GM19035 (cell line): ENCODE results near the gene PACSIN2.
"Not testable (repeated sequence)": the region's sequence is repeated elsewhere in the genome, so short reads cannot be mapped to it uniquely, and the experiment has no call there.

Source experiments
- ATAC-seq: cut with Tn5 transposase; IDR thresholded peaks from one replicate; pipeline ENCODE4 v1.9.1; 2021; ENCODE audit not compliant: unreplicated experiment

The PACSIN2 gene

DNA sequence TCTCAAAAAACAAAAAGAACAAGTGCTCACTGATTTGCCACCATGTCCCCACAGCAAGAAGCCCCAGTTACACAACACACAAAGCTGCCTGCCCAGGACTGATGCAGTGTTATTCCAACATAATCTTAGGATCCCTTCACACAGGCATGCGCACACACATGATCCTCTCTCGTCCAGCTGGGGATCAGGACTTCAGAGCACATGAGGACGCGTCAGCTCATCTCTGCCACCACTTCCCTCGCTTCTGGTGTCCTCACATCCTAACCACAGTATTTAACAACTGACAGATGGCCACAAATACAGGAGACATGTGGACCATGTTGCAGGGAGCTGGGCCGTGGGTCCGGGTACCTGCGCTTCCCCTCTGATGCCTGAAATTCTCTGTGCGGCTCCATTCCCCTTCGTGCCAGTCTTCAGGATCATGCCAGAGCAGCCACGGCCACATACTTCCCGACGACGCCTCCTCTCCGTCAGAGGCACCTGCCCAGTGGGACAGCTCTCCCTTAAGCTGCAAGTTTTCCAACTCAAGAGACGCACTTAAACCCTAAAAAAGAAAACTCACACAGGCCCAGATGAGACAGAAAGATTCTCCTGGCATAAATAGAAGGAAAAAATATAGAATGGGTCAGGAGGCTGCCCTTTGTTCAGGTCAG, 68.3 kb downstream of the PACSIN2 start:
- ATAC-seq: no peak

DNA sequence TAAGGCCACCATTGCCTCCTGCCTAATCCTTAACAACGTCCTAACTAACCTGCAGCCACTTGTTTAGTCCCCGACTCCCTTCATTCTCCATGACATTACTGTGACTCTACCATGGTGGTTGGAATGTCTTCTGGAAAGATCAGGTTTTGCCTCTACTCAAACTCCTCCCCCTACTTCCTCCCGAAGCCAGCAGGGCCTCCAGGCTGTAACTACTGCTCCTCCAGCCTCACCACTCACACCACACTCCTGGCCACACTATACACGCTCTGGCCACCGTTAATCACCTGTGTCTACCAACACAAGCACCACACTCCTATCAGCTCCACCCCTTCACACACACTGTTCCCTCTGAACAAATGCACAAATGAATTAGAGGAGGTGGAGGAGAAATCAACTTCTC, 69.2 kb downstream of the PACSIN2 start:
- no peak for ATAC-seq

DNA sequence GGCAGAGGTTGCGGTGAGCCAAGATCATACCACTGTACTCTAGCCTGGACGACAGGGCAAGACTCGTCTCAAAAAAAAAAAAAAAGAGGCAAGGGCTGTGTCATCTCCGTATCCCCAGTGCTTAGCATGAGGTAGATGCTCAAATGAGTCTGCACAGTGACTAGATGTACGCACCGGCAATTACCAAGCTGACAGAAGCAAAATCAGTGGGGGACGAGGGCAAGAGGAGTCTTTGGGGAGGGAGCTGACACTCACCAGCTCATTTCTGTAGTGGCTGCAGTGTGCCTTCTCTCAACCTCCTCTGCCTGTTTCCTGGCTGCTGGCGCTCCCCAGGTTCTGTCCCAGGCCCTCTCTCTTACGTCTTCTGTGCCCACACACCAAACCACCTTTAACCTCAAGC, 69.9 kb downstream of the PACSIN2 start:
- ATAC-seq: no peak

DNA sequence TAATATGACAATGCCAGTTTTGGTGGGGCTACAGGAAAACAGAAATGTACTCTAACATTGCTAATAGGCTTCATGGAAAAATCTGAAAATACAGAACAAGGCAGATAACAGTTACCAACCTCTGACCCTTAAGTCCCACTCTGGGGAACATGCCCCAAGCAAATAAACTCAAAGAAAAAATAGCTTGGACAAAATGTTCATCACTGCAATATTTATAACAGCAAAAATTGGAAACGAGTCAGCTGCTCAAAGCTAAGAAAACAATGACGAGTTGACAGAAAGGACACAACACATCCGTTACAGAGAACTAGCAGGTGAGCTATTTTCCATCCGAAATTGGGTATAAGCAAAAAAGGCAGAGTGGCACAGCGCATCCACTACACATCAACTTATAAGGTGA, 70.5 kb downstream of the PACSIN2 start:
- ATAC-seq: no peak

DNA sequence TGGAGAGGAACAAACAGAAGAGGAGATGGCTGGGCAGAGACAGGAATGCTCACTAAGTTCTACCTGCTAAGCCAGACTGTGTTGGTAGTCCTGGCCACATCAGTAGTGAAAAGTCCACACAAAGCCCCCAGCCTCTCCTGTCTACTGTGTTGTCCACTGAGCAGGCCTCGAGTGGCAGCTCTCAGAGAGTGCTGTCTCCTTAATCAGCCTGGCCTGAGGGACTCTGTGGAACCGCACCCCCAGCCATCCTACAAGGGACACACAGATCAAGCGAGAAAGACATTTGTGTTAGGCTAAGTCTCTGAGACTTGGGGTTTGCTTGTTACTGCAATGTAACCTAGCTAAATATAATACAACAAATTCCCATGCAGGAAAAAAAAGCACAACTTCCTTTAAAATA, 71.0 kb downstream of the PACSIN2 start:
- ATAC-seq: no peak

DNA sequence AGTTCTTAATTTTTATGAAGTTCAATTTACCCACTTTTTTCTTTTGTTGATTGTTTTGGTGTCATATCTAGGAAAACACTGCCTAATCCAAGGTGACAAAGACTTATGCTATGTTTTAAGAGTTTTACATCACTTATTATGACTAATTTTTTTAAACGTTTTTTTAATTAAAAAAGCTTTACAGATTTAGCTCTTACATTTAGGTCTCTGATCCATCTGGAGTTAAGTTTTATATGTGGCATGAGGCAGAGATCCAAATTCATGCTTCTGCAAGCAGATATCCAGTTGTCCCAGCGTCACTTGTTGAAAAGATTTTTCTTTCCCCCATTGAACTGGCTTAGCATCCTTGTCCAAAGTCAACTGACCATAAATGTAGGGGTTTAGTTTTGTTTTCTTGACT, 72.6 kb downstream of the PACSIN2 start:
- ATAC-seq: no peak

DNA sequence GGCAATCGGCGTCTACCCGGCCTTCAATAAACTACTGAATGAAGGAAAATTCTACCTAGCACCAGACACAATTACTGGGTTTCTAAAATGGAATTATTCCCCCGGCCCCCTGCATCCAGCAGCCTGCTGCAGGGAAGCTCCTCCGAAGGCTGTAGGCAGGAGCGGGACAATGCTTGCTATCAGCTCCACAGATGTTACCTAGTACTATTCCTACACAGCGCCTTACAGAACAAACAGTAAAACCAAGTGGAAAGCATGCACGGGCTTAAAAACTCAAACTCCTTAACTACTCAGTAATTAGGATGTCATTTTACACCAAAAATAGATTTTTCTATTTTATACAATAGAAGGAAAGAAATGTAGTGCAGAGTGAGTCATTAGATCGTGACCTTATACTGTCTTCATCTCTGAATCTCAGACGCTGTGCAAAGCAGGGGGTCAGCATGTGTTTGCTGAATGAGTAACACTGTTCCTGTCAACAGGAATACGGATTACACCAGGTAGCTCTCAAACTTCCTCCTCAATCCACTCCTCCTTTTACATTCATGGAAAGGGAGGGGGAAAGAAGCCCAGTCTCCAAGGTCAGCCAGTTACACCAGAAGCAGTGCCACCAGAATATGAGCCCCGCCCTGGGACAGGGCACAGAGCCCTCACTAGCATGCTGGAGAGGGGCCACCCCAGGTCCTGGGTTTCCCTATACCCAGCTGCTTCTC, 74.9 kb downstream of the PACSIN2 start:
- ATAC-seq: no peak

DNA sequence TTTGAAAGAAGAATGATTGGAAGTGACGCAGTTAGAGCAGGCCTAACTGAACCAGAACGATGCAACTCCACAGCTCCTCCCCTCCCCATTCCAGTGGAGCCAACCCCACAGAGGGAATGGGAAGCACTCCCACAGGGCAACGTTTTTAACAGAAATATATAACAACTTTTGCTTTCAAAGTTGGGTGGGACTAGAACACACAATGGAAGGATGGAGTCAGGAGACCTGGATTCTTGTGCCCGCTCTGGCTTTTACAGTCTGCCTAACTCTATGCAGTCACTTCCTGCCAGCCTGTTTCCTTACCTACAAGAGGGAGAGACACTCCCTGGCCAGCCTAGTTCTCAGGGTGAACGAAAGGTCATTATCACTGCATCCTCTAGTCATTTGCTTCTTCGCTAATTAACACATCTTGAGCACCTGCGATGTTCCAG, 75.5 kb downstream of the PACSIN2 start:
- no peak for ATAC-seq

DNA sequence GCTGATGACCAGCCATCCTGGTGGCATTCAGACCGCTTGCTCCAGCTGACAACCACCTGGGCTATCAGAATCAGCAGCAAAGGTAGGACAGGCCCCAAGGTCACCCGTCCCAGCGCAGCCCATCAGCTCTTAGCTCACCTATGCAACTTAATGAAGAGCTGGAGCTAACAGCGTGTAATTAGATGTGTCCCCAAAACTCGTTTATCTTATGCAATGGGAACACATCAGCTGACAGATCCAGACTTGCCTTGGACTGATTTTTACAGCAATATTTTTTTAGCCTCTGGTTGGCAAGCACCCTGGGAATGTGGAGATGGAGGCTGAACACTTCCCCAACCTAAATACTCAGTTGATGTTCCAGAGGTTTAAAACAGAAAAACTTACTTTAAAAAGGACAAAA, 76.0 kb downstream of the PACSIN2 start:
- ATAC-seq: no peak

DNA sequence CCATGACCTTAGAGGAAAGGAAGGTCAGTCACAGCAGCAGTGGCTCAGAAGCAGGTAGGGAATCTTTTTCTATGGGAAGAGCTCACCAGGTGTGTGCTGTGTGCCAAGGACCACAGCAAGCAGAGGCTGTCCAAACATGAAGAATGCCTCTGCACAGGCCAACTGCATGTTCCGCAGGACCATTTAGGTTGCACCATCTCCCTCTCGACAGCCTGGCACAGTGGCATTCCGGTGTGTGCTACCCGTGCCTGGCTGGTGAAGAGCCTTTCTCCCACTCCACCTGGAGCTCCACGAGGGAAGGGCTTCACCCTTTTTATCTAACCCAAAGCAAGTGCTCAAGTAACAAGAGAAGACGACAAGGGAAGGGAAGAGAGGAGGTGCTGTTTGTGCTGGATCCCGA, 76.5 kb downstream of the PACSIN2 start:
- ATAC-seq: no peak

DNA sequence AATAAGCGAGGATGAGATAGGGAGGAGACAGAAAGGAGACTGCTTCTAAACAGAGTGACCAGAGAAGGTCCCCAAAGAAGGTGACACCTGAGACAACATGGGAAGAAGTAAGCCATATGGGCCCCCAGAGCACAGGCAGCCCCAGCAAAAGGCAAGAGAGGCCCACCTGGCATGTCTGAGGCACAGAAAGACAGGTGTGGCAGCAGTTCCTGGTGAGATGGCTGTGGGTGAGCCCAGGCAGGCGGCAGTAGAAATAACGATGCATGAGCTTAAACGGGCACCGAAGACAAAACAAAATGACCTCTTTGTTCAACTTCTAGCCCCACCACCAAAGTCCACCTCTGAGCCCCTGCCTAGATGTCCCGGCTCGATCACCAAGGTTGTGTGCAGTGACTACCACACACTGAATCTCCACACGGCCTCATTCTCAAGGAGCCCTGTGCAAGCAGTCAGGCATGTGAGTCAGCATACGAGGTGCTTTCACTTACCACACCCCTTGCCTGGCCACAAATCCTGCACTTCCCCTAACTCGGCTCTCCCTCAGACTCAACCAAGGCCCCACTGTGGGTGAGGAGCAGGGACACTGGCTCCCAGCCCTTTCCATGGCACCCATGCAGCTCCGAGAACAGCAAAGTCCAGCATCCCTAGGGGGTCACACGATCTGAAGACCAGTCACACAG, 77.6 kb downstream of the PACSIN2 start:
- no peak for ATAC-seq

DNA sequence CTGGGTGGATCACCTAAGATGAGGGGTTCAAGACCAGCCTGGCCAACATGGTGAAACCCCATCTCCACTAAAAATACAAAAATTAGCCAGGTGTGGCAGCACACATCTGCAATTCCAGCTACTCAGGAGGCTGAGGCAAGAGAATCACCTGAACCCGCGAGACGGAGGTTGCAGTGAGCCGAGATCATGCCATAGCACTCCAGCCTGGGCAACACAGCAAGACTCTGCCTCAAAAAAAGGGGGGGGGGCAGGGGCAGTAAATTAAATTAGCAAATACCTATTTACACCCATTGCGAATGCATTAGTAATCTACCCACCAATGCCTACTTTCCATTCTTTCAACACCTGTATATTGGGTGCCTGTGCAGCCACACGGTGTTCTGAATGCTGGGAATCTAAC, 78.3 kb downstream of the PACSIN2 start:
- not testable (repeated sequence) for ATAC-seq

DNA sequence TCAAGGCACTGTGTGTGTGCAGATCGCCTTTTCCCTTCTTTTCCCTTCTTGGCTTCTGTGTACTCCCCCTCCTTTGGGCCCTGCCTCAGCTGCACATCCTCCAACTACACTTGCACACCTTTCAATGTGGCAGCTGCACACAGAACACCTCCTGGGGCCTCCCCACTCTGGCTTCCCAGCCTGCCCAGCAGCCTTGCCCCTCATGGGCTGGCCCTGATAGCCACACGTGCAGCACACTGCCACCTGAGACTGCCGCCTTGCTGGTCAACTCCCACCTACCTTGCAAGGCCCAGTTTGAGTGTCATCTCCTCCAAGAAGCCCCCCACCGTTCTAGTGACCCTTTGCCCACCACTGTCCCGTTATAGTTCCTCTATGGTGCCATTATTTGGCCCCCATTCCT, 80.6 kb downstream of the PACSIN2 start:
- ATAC-seq: no peak

DNA sequence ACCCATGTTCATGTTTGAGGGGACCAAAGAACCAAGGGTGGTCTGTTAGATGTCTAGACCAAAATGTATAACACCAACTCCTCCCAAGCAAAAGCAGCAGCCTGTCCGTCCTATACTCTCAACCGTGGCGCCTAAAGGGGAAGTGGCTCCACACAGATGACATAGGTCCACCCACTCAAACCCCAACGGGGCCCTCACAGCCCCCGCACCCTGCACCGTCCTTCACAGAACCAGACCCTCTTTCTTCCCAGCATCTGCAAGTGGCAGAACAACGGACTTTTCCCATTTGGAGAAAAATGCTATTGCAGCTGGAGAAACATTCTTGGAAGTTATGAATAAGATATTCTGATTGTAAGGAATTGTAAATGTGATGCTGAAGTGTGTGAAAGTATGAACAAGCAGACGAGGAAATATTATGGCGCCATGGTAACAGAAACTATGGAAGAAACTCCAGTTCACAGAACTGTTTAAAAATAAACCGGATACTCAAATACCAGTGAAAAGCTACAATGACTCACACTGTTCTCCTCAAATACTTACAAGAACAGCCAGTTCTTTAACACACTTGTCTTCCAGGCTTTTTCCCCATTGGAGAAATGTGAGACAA, 81.4 kb downstream of the PACSIN2 start:
- peak; percentile 51 for ATAC-seq

DNA sequence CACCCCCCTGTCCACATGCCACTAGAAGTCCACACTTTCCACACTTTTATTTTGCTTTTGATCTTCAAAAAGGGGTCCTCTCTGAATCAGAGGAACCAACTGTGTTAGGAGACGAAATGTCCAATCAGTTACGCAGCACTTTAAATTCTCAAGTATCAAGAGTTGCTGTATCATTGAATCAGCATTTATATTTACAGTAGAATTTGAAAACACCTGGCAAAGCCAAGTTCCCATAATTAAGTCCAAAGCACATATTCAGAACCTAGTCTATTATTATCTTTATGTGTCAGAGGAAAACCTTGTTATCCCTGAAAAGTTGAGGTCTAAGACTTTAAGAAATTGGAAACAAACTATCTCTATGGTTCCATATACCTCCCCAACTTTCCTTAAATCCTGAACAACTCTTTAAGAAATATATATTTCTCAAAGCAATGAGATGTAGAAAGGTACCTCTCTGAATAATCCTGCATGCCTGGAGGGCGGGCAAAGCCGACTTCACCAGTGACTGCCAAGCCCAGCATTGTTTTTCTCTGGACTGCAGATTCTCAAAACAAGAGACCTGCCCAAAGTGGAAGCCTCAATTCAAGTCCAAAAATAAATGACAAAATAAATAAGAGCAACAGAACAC, 82.0 kb downstream of the PACSIN2 start:
- ATAC-seq: no peak

DNA sequence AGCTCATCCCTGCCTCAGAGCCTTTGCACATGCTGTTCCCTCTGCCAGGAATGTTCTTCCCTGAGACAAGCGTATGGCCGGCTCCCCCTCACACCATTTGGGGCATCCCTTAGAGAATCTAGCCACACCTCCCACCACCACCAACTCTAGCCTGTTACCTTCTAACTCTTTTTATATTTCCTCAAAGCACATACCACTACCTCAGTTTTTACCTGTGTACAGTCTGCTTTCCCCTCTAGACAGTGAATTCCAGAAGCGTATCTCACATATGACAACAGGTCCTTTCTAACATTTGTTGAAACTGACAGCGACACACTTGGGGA, 82.8 kb downstream of the PACSIN2 start:
- ATAC-seq: no peak

DNA sequence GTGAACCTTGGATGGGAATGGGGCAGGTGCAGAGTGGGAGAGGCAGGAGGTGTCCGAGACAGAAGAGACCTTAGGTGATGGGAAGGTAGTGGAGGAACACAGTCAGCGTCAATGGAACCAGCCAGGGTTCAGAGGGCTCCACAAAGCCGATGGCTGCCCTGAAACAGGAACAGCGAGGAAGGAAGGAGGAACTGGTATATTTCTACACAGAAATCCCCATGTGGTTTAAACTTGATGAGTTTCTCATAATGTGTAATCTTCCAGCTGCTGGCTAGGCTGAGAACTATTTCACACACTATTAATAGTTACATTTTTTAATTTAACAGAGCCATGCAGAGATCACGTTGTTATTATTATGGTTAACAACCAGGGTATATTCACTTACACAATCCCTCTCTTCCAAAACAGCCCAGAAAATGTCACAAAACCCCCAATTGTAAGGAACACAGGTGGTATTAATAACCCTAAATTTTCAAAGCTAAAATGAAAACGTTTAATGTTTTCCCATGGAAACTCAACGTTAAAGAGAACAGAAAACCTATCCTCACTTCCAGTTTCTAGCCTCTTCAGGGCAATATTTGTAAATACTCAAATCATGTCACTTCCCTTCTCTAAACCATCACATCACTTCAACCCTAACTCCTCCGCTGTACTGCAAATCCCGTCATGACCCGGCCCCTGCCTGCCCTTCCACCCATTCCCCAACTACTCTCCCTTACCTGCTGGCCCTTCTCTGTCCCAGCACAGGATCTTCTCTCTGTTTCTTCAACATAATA, 83.3 kb downstream of the PACSIN2 start:
- no peak for ATAC-seq

DNA sequence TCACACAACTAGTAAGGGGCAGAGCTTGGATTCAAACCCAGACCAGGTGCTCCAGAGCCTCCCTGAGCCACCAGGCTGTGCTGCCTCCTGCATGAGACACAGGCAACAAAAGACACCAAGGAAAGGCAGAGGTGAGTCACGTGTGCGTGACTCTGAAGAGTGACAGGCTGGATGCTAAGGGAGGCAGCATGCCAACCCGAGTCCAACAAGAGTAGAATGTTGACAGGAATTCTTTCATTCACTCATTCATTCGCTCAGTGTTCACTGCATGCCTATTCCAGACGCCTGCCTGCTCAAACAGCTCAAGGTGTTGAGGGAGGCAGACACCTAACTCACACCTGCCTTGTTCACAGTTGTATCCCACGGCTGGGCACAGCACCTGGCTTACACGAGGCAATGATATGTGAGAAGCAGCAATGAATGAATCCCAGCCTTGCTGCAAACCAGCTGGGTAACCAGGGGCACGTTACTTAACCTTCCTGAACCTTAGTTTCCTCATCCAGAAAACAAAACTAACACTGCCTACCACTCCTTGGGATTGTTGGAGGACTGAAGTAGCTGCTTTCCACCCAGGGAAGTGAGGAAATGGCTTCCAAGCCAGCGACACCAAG, 84.0 kb downstream of the PACSIN2 start:
- no peak for ATAC-seq

DNA sequence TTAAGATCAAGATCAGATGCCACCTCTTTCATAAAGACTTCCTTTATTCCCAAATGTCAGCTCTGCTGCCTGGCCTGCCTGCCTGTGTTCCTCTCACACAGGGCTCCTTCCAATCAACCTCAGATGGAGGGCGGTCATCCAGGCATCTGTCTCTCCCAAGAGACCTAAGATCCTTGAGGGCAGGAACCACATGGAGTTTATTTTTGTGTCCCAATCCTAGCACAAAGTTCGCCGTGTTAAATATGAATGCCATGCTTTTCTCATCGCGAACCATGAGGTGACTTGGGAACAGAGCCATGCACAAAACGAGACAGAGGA, 85.2 kb downstream of the PACSIN2 start:
- no peak for ATAC-seq

DNA sequence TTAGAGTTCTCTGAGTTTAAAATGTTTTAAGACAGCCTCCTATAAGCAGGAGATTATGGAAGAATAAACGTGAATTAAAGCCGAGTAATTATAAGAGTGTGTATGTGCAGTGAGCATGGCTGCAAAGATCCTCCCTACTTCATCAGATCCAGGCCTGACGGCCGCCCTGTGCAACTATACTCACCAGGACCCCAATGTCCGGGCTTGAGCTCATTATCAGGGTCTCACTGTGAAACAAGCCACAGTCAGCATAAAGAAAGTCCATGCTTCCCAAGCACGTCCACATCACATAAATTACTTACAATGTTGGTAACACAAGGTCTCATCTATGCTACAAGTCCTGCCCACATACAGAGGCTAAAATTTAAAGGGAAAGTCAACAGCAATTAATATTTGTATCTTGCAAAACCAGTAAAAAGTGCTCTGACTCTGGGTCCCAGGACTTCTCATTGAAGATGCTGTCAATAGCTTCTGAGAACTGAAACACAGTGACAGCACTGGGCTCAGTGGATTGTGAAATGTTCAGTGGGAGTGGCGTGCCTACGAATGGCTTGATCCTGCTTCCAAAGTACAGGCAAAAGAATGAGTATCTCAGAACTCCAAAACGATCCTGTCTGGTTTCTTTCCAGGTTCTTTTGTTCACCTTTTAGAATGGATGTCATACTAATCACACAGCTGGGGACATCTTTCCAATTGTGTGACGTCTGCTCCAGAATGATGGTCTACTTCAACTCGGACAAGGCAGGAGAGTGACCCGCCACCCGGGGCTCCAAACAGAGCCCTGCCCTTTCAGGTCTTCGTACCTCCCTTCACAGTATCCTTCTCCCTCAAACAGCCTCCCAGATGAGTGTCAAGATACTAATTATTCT, 85.7 kb downstream of the PACSIN2 start:
- ATAC-seq: no peak
